ENCODE data around the gene SLC37A3. TPM values are rescaled to one million over a fixed set of nuclear protein-coding genes. Genes with fewer than 3 reads are reported as not detected.

Gene SLC37A3
- total RNA-seq, 1 experiment from 2014 or later, result 52.7 TPM

DNA sequence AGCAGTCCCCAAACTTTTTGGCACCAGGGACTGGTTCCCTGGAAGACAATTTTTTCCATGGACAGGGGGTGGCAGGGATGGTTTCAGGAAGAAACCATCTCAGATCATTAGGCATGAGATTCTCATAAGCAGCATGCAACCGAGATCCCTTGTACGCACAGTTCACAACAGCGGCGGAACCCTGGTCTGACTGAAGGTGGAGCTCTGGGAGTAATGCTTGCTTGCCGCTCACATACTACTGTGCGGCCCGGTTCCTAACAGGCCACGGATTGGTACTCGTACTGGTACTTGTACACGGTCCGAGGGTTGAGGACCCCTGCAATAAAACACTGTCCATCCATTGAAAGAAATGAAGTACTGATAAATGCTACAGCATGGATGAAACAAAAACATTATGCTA lies 48.1 kb upstream of the SLC37A3 start:
- no peak overlapping the region for H3K23ac ChIP-seq (ENCODE audit: insufficient read length, low read depth, low read length)
- no peak overlapping the region for H4K5ac ChIP-seq (ENCODE audit: insufficient read length, low read depth, low read length)
- no peaks in the 10 kb centered on the region for H3K9me3 ChIP-seq (ENCODE audit: control insufficient read depth, low read depth, low read length)
- no peaks in the 10 kb centered on the region for H3K79me2 ChIP-seq (ENCODE audit: insufficient read depth, low read length)
- no peak overlapping the region for H3K4me3 Mint-ChIP-seq
- H3K4me1 ChIP-seq (ENCODE audit: insufficient read depth, low read length), result peaks cover 17% of the 10 kb centered on the region; the same call in 1 of the 2 replicates
- no peaks in the 10 kb centered on the region; a peak in 2 of 5 replicates for H3K9me3 Mint-ChIP-seq
- no peak for DNase-seq
- H3K27me3 Mint-ChIP-seq (ENCODE audit: low read depth), result no peaks in the 10 kb centered on the region; the same call in 1 of the 2 replicates
- no peak overlapping the region for H2BK15ac ChIP-seq (ENCODE audit: low read depth, low read length)
- peaks cover 38 to 42% of the 10 kb centered on the region in 2 experiments for H3K4me1 Mint-ChIP-seq
- no peak overlapping the region for H2BK120ac ChIP-seq (ENCODE audit: low read depth, low read length, poor library complexity, severe bottlenecking)
- H3K79me1 ChIP-seq (ENCODE audit: insufficient read depth, low read depth, low read length, poor library complexity, severe bottlenecking), result no peaks in the 10 kb centered on the region
- no peak overlapping the region for H2AK5ac ChIP-seq (ENCODE audit: insufficient read length, low read length)
- H2AFZ ChIP-seq (ENCODE audit: low read length), result no peak overlapping the region
- no peak overlapping the region for H4K91ac ChIP-seq (ENCODE audit: insufficient read length, low read depth, low read length)
- peaks cover 3 to 9% (median 6%) of the 10 kb centered on the region in 3 experiments; a peak in 4 of 7 replicates for H3K36me3 Mint-ChIP-seq (ENCODE audit: insufficient read depth in 1 of 3, low read depth in 3 of 3)
- no peak overlapping the region for H4K8ac ChIP-seq (replicated peaks; ENCODE audit: insufficient read length, low read depth, low read length)
- no peaks in the 10 kb centered on the region for H3K23me2 ChIP-seq (ENCODE audit: insufficient read length, low read depth, low read length, poor library complexity, severe bottlenecking)
- H3K4ac ChIP-seq (ENCODE audit: low read depth, low read length), result no peak overlapping the region
- no peaks in the 10 kb centered on the region for H3K27me3 ChIP-seq (ENCODE audit: insufficient read depth, low read length)
- no peak overlapping the region for H2BK20ac ChIP-seq (ENCODE audit: low read depth, low read length, poor library complexity, severe bottlenecking)
- H4K20me1 ChIP-seq (ENCODE audit: control insufficient read depth, insufficient read depth, insufficient read length), result no peaks in the 10 kb centered on the region
- no peak for TF ChIP-seq CTCF (conservative IDR thresholded peaks at IDR 0.05)
- H3K56ac ChIP-seq (ENCODE audit: insufficient read length, low read depth, low read length), result no peak overlapping the region
- no CpG with 5 or more reads among the region's 11 CpGs for WGBS (ENCODE audit: extremely low coverage, insufficient read length, low lambda C conversion rate)
- no peak overlapping the region for H3K18ac ChIP-seq (ENCODE audit: insufficient read length, low read depth, low read length)
- no peak overlapping the region for H2BK12ac ChIP-seq (ENCODE audit: insufficient read length, low read depth, low read length)
- no peak overlapping the region for H3K9ac ChIP-seq (ENCODE audit: extremely low read depth, insufficient read length, low read length)
- no peak overlapping the region for H3K14ac ChIP-seq (ENCODE audit: insufficient read depth, low read length)
- H3K27ac ChIP-seq (ENCODE audit: insufficient read length, low read depth, low read length), result no peak overlapping the region
- H3T11ph ChIP-seq (ENCODE audit: low read length), result no peak overlapping the region
- no peak overlapping the region for H2BK5ac ChIP-seq (ENCODE audit: insufficient read length, low read length)
- no peak overlapping the region for H3K4me2 ChIP-seq (ENCODE audit: insufficient read depth, insufficient read length, low read length)
- peak overlapping the region in 1 of 3 experiments; percentile 62; a peak in 1 of 7 replicates for H3K27ac Mint-ChIP-seq

Measured in H9 (cell line).